DMS 273 (cell line): ENCODE data around the gene CRLF1.
"Not testable (repeated sequence)": the region's sequence is repeated elsewhere in the genome, so short reads cannot be mapped to it uniquely, and the experiment has no call there.

Experiments
- DNase-seq: peaks from one replicate; lab custom pipeline; 2025; ENCODE audit not compliant: unreplicated experiment; lab: John Stamatoyannopoulos, UW

The CRLF1 gene

DNA sequence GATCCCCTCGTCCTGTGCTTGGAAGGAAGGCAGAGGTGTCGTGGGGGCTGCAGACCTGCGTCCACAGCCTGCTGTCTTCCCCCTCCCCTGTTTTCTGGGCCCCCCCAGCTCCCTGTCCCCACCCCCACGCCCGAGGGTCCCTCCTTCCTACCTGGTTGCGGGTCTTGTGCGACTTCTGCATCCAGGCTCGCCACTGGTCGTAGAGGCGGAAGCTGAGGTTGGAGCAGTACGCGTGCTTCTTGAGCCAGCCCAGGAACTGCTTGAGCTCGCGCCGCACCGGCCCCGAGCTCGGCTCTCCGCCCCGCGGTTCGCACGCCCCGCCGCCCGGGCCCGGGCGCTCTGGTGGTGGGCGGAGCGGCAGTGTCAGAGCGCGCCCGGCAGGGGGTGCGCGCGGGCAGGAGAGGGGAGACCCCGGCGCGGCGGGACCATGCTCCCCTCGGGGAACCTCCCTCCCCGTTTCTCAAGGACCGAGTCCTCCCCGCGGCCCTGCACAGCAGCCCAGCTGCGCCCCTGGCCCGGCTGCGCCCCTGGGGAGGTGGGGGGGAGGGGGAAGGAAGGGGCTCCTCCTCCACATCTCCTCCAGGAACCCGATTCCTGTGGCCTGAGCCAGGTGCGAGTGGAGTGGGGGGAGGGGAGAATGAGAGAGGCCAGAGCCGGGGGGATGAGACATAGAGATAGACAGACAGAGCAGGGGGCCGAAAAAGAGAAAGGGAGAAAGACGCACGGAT, 12.3 kb downstream of the CRLF1 start:
- peak; percentile 94 for DNase-seq

DNA sequence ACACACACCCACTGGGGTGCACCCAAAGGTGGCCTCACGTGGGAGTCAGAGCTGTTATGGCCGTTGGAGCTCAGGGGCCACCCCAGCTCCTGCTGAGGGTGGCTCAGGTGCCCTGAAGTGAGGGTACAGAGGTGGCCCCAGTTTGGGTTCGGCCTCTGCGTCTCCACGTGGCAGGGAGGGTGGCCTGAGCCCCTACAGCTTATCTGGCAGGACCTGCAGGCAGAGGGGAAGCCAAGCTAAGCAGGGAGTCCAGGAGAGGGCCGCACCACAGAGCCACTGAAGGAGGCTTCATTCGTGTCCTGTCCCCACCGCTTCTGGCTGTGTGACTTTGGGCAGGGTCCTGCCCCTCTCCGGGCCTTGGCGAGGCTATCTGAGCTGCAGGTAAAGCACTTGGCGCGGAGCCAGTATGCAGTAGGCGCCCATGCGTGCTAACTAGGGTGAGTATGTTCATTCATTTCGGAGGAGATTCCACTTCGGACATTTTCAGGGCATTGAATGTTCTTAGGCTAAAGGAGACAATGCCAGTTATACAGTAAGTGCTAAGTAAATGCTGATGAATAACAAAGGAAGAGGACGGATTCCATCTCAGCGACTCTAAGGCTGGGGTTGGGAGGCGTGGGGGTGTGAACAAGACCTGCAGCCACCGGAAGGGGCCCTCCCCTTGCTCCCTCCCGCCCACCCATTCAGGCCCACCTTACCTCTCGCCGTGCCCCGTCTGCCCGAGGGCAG, 13.1 kb downstream of the CRLF1 start:
- DNase-seq, result no peak

DNA sequence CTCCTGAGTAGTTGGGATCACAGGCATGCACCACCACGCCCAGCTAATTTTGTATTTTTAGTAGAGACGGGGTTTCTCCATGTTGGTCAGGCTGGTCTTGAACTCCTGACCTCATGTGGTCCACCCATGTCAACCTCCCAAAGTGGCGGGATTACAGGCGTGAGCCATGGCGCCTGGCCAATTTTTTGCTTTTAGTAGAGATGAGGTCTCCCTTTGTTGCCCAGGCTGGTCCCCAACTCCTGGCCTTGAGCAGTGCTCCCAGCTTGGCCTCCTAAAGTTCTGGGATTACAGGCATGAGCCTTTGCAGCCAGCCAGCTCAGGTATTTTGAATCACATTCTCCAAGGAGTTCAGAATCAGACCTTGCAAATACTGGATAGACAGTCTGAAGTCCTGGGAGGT, 13.9 kb downstream of the CRLF1 start:
- DNase-seq, result not testable (repeated sequence)

DNA sequence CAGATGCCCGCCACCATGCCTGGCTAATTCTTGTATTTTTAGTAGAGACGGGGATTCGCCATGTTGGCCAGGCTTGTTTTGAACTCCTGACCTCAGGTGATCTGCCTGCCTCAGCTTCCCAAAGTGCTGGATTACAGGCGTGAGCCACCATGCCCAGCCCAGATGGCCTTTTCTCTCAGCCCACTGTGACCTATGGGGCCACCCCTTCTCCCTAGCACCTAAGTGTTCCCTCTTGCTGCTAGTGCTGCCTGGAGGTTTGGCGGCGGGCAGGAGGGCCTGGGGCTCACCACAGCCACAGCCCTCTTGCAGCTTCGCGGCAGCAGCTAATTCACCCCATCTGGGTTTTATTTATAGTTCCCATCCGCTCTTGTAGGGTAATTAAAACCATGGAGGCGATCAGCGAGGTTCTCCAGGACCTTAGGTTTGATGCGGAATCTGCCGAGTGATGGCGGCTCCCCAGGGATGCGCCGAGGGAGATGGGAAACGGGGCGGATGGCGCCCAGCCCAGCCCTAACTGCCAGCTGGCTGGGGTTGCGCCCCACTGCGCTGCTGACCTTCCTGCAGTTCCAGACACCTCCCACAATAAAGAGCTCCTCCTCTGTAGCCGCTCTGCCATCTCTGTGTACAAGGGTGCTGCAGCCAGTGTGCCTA, 14.7 kb downstream of the CRLF1 start:
- DNase-seq, result peak; percentile 74

DNA sequence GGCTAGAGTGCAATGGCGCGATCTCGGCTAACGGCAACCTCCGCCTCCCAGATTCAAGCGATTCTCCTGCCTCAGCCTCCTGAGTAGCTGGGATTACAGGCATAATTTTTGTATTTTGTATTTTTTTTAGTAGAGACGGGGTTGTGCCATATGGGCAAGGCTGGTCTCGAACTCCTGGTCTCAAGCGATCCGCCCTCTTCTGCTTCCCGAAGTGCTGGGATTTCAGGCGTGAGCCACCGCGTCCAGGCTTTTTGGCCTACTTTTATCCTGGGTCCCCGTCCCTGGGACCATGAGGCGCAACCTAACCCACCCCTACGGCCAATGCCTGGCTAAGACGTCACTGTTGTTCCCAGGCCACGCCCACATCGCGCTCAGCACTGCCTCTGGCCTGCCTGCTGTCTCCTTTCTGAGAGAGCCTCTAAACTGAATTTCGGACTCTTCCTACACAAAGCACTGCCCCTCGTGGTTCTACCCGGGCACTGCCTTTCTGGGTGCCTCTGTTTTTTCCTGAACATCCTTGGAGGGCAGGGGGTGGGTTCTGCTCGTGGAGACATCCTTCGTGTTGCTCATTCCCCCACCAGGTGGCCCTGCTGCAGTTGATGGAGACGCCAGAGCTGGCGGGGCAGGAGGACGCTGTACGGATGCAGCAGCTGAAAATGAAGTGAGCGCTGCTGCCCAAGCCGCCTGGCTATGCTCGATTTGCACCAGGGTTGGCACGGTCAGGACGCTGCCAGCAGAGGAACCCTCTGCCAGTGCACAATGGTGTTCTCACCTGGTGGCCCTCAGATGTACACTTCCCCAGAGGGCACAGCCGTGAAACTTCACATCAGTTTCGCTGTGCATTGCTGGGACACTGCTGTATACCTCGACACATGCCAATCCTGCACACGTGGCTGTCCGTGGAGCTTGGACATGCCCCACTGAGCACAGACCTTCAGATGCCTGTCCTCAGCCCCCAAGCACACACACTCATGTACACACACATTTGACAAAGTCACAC, 16.0 kb downstream of the CRLF1 start:
- DNase-seq, result peak; percentile 55

DNA sequence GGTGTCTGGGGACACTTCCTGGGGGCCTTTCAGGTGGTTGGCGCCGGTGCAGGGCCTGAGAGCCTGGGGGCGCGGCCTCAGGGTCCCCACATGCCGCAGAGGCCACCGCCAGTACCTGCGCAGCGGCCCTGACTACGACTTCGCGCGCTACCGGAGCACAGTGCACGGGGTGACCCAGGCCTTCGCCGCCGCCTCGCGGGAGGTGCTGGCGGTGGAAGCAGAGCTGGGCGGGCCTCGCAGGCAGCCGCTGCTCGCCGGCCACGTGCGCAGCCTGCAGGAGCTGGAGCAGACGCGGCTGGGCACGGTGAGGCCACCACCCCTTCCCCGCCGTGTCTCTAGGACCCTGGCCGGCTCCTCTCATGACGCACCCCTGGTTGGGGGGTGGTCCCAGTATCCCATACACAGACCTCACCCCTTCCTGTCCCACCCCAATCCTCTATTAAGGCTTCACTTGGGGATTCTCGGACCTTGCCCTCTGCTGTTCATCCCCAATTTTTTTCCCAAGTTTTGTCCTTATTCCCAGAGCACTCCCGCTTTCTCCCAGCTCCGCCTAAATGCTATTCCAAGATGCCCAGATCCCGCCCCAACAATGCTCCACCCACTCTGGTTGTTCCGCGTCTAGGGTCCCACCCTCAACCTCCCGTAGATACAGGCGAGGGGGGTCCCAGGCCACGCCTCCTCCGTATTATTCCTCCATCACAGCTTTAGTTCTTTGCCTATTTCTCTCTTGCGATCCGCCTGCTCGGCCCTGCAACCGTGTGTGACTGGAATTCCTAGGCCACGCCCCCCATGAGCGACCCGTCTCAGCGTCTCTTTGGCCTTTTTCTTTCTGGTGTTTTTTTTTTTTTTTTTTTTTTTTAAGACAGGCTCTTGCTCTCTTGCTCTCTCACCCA, 17.0 kb downstream of the CRLF1 start:
- DNase-seq, result peak; percentile 89

DNA sequence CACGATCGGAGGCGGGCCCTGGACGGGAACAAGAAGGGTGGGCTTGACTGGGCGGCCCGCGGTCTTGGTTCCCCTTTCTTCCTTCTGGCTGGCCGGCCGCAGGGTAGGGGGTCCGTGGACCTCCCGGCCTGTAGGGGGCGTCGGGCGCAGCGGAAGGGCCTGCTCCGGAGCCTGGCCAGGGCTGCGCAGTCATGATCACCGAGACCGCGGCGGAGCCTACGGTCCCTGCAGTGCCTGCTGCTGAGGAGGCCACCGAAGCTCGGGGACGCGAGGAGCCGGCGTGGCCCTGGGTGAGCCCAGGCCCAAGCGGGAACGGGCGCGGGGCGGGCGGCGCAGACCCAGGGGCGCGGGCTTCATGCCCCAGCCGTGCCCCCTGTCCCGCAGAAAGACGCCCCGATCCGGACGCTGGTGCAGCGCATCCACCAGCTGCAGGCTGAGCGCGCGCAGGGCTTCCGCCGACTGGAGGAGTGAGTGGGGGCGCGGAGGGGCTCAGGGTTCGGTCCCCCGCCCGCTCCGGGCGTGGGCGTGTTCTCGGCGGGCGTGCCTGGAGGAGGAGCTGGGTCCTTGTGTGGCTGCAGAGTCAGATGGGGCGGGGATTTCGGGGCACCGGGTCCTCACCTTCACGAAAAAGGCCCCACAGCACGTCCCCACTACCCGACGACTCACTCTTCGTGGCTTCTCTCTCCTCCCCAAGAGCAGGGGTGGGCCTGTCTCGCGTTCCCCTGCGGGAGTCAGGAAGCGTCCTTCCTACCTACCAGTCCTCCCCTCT, 17.8 kb downstream of the CRLF1 start, which contains the start of gene REX1BD:
Gene REX1BD (plus strand): TSS at position 188 of the 769 bp plus-strand sequence. CDS start 4 bp downstream, at position 192.
- DNase-seq, result peak; percentile 93

DNA sequence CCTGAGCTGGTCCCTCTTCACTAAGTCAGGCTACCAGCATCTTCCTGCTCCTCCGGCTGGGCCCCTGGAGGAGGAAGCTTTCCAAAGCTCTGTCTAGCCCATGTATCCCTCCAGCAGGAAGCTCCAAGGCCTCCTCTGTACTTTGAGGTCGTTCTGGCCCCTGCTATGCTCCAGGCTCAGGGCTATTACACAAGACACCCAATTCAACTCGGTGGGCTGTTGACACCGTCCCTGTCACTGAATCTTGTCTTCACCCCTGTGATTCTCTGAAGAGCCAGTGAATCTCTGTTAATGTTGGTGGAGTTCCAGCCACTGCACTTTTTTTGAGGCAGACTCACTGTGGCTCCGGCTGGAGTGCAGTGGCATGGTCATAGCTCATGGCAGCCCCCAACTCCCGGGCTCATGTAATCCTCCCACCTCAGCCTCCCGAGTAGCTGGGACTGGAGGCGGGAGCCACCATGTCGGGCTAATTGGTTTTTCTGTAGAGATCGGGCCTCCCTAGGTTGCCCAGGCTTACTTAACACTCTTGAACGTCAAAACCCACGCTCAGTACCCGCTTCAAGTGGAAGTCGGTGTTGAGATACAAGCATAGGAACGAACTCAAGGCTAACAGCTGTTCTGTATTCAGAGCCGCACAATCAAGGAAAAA, 18.5 kb downstream of the CRLF1 start:
- no peak for DNase-seq

DNA sequence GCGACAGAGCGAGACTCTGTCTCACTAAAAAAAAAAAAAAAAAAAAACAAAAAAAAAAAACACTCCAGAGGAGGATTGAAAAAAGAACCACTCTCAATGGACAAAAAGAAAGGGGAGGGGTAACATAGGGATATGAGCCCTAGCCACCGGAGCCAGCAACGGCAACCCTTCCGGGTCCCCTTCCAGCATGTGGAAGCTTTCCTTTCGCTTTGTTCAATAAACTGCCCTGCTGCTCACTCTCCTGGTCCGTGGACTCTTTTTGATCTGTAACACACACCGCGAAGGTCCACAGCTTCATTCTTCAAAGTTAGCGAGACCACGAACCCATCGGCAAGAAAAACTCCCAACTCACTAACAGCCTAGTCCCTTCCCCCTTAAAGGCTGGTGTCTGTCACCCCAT, 19.0 kb downstream of the CRLF1 start:
- DNase-seq, result no peak

DNA sequence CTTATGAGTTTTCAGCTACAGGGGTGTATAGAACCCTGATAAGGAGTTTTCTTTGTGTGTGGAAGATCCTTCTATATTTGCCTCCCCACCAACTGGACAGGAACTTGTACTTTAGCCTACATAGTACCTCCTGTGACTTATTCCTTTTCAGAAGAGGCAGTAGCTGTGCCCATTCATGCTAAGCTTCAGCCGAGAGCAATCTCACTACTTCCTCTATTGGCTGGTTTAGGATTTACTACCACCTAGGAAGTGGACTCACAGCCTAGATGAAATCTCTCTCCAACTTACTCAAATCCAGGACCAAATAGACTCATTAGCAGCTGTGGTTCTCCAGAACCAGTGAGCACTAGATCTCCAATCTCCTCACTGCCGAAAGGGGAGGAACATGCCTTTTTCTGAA, 20.3 kb downstream of the CRLF1 start:
- no peak for DNase-seq

DNA sequence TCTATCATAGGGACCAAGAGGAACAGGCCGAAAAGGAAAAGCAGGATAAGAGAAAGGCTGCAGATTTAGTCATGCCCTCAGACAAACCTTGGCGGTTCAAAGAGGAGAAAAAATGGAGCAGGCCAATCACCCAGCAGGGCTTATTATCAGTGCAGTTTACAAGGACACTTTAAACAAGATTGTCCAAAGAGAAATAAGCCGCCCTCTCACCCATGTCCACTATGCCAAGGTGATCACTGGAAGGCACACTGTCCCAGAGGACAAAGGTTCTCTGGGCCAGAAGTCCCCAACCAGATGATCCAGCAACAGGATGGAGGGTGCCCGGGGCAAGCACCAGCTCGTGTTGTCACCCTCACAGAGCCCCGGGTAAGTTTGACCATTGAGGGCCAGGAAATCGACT, 26.3 kb downstream of the CRLF1 start:
- no peak for DNase-seq

DNA sequence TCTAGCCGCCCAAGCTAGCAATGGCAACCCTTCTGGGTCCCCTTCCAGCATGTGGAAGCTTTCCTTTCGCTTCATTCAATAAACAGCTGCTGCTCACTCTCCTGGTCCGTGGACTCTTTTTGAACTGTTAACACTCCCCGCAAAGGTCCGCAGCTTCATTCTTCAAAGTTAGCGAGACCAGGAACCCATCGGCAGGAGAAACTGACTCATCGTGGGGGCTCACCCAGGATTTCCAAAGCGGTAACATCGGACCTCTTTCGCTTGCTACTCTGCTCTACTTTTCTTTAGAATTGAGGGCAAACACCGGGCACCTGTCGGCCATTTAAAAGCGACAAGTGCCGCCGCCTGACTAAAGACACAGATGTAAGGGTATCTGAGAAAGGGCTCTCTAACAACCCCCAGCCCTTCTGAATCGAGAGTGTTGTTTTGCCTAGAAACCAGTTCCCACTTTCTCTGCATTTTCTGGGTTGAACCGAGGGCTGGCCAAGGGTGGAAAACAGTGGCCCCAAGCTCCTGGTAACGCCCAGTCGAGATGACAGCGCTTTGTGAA, 29.2 kb downstream of the CRLF1 start:
- DNase-seq, result no peak

DNA sequence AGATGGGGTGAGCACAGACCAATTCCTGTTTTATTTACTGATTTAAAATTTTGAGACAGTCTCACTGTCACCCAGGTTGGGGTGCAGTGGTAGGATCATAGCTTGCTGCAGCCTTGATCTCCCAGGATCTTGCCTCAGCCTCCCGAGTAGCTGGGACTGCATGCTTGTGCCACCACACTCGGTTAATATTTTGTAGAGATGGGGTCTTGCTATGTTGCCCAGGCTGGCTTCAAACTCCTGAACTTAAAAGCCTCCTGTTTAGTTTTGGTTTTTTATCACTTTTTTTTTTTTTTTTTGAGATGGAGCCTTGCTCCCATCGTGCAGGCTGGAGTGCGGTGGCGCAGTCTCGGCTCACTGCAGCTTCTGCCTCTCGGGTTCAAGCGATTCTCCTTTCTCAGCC, 30.2 kb downstream of the CRLF1 start:
- no peak for DNase-seq

DNA sequence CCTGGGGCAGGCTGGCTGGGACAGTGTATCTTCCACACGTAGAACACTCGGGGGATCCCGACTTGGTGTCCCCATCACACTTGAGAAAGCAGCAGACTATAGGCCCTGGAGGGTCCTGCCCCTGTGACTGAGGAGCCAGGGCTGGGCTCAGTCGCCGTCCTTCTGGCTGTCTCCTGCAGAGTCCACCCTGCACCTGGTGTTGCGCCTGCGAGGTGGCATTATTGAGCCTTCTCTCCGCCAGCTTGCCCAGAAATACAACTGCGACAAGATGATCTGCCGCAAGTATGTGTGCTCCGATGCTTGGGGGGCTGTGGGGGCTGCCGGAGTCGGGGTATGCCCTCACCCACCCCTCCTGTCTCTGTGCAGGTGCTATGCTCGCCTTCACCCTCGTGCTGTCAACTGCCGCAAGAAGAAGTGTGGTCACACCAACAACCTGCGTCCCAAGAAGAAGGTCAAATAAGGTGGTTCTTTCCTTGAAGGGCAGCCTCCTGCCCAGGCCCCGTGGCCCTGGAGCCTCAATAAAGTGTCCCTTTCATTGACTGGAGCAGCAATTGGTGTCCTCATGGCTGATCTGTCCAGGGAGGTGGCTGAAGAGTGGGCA, 31.8 kb downstream of the CRLF1 start:
- no peak for DNase-seq

DNA sequence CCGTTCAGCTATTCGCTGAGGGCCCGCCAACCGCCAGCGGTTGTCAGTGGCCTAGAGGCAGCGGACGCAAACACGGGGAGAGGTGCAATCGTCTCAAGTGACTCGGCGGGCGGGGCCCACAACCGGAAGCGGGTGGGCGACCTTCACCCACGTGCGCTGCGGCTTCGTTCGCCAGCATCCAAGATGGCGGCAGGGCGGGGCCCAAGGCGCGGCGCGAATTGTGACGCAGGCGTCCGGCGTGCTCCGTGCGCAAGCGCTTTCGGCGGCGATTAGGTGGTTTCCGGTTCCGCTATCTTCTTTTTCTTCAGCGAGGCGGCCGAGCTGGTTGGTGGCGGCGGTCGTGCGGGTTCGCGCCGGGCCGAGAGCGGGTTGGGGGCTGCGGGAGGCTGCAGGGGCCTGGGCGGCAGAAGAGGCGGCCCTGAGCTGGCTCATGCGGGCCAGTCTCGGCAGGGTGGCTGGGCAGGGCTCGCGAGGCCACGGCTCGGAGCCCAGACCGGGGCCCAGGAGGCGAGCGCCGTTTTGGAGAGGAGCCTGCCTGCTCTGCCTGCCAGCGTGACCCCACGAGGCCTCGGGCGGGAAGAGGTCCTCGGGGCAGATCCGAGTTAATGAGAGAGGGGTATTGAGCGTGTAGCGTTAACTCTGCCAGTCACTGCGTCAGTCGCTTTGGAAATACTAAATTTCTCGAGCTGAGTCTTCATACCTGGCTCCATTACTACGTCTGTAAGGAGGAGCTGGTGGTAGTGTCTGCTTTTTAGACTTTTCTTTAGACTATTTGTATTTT, 34.8 kb downstream of the CRLF1 start, which contains the start of gene UBA52:
Gene UBA52 (plus strand): TSS at position 294 of the 781 bp plus-strand sequence. CDS start 1,444 bp downstream, outside the sequence.
- peak; percentile 100 for DNase-seq

DNA sequence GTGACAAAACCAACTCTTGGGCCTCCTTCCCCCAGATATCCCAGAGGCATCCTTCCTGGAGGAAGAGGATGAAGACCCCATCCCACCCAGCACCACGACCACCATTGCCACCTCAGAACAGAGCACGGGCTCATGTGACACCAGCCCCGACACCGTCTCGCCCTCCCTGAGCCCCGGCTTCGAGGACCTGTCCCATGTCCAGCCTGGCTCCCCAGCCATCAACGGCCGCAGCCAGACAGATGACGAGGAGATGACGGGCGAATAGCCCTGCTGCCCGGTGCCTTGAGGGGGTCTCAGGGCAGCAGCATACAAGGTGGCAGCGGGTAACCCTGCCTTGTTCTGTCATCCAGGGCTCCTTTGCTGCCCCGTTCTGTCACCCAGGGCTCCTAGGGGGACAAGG, 38.2 kb downstream of the CRLF1 start:
- DNase-seq, result no peak

DNA sequence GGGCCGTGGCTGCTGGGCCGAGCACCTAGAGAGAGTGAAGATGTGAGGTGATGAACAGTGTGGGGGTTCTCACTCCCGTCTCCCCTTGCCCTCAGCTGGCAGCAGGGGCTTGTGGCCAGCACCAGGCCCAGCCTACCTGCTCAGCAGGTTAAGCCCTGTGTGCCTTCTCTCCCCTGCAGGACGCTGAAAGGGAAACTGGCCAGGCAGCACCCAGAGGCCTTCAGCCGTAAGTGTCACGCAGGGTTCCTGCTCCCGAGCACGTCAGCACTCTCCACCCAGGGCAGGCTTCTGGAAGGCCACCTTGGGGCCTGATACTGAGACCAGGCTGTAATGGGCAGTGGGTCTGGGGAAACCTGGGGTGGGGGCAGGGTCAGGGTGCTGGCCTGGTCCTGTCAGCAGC, 39.6 kb downstream of the CRLF1 start:
- DNase-seq, result no peak
